Chondrocyte (in vitro differentiated cells): ENCODE measurements around the gene DHRS4L2. TPM values are rescaled to one million over a fixed set of nuclear protein-coding genes. Genes with fewer than 3 reads are reported as not detected.
A peak's percentile ranks its signal among the peaks of the same experiment; 100 is the strongest.
"Not testable (repeated sequence)": the region's sequence is repeated elsewhere in the genome, so short reads cannot be mapped to it uniquely, and the experiment has no call there.

Experiments
- DNase-seq: peaks from one replicate; pipeline ENCODE4 v3.0.0; 2021; ENCODE audit warnings: mixed read lengths, low spot score
- H3K27ac Mint-ChIP-seq: one replicate; pipeline ENCODE4 v1.8.0; 2021; ENCODE audit warnings: mild to moderate bottlenecking, moderate library complexity, mixed read lengths; ENCODE audit not compliant: unreplicated experiment
- H3K27me3 Mint-ChIP-seq: 2 replicates; pipeline ENCODE4 v1.8.0; 2021; ENCODE audit warnings: low read depth, mixed read lengths
- H3K36me3 Mint-ChIP-seq: 2 replicates; pipeline ENCODE4 v1.8.0; 2021; ENCODE audit warnings: low read depth, mixed read lengths
- H3K4me1 Mint-ChIP-seq: 2 replicates; pipeline ENCODE4 v1.8.0; 2021; ENCODE audit warnings: low read depth, mild to moderate bottlenecking, mixed read lengths
- H3K4me3 Mint-ChIP-seq: one replicate; pipeline ENCODE4 v1.8.0; 2021; ENCODE audit warnings: mild to moderate bottlenecking, moderate library complexity, mixed read lengths; ENCODE audit not compliant: unreplicated experiment
- H3K9me3 Mint-ChIP-seq: 2 replicates; pipeline ENCODE4 v1.8.0; 2021; ENCODE audit warnings: low read depth, mixed read lengths
- total RNA-seq: library from RNA; stranded (reverse); gene quantifications from 3 replicates; pipeline ENCODE4 v1.2.1, GENCODE V29; 2021
- TF ChIP-seq, protein P1 (sequence below): fragments of 200-600 bp; sonication (generic); IDR thresholded peaks from 2 replicates; pipeline ENCODE4 v1.5.0; 2021; ENCODE audit warnings: antibody characterized with exemption, mild to moderate bottlenecking, moderate library complexity

DHRS4L2 gene
- total RNA-seq, 1 donor from 2014 or later, result 13.9 TPM

DNA sequence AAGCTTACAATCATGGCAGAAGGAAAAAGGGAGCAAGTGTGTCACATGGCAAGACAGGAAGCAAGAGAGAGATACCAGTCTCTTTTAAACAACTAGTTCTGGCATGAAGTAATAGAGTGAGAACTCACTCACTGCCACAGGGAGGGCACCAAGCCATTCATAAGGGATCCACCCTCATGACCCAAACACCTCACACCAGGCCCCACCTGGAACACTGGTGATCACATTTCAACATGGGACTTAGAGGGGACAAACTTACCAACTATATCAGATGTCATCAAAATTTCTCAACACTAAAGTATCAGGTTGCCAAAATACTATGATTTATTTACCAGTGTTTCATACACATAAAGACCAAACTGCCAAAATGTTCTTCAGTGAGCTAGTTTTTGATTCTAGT, 27.8 kb upstream of the DHRS4L2 start:
- H3K4me1 Mint-ChIP-seq, H3K4me3 Mint-ChIP-seq, H3K9me3 Mint-ChIP-seq: not testable (repeated sequence)

DNA sequence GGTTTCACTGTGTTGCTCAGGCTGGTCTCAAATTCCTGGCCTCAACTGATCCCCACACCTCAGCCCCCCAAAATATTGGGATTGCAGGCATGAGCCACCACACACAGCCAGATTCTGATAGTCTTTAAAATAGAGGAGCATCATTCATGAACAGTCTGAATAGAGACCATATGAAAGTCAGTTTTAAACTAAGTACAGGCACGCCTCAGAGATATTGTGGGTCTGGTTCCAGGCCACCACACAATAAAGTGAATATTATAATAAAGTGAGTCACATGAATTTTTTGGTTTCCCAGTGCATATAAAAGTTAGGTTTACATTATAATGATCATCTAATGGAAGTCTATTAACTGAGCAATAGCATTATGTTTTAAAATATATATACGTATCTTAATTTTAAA, 27.0 kb upstream of the DHRS4L2 start:
- H3K36me3 Mint-ChIP-seq, H3K4me1 Mint-ChIP-seq, H3K9me3 Mint-ChIP-seq, H3K27ac Mint-ChIP-seq, H3K4me3 Mint-ChIP-seq, H3K27me3 Mint-ChIP-seq, DNase-seq: not testable (repeated sequence)

More for the DNA sequence above, 27.8 kb upstream of the DHRS4L2 start:
- not testable (repeated sequence) for DNase-seq, H3K27ac Mint-ChIP-seq, H3K36me3 Mint-ChIP-seq, H3K27me3 Mint-ChIP-seq

DNA sequence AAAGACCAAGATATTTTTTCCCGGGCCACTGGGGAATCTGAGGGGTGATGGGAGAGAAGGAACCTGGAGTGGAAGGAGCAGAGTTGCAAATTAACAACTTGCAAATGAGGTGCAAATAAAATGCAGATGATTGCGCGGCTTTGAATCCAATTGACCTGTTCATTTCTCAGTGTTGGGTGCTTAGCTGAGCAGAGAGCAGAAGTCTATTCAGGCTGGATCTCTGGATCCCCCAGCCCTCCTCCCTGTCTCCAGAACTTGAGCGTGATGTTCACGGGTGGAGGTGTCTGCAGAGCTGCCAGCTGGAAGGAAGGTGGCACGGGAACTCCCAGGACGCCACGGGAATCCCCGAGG, 19.6 kb upstream of the DHRS4L2 start:
- not testable (repeated sequence) for DNase-seq, H3K4me1 Mint-ChIP-seq

DNA sequence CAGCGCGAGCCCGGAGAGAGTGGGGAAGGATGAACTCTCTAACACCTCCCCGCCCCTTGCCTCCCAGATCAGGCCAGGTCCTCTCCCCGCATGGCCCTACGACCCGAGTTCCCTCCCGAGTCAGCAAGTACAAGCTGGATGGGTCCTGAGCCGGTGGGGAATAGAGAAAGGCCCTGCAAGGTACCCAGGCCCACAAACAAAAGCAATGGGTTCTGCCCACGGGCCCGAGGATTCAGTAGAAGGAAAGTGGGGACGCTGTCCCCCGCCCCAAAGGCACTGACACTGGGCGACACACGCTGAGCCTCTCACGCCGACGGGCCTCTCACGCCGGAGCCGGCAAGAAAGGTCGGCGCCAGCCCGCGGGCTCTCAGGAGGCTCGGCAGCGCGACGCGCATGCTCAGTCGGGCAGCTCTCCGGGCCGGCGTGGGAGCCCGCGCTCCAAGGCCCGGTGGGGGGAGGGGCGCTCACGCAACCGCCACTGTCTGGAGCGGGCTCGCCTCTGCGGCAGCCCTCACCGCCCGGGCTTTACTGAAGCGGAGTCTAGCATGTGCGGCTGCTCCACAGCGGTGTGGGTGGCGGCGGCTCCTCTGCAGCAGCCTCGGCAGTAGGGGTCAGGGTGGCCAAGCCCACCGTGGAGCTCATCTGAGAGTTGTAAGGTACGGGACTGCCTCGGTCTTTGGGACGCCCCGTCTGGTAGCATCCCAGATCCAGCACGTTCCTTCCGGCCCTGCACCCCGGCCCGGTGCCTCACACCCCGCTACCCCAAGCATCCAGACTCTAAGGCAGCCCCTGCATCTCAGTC, 19.0 kb upstream of the DHRS4L2 start:
- H3K9me3 Mint-ChIP-seq, result peaks cover 12% of the 10 kb centered on the region
- H3K27me3 Mint-ChIP-seq, H3K36me3 Mint-ChIP-seq, H3K4me1 Mint-ChIP-seq, H3K27ac Mint-ChIP-seq, DNase-seq: not testable (repeated sequence)
- H3K4me3 Mint-ChIP-seq, result peak overlapping the region; percentile 25

More for the DNA sequence above, 19.6 kb upstream of the DHRS4L2 start:
- not testable (repeated sequence) for H3K27me3 Mint-ChIP-seq, H3K4me3 Mint-ChIP-seq, H3K27ac Mint-ChIP-seq, H3K36me3 Mint-ChIP-seq
- H3K9me3 Mint-ChIP-seq, result peaks cover 12% of the 10 kb centered on the region

DNA sequence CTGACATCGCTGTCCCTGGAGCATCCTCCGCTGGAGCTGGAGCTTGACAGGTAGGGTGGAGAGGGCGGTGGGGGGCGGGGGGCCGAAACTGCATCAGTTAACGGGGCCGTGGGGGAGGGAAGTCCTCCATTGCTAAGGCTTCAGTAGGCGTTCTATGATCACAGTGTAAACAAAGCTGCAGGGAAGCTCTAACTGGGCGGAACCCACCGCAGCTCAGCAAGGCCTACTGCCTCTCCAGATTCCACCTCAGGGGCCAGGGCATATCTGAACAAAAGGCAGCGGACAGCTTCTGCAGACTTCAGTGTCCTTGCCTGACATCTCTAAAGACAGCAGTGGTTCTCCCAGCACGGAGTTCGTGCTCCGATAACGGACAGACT, 18.5 kb upstream of the DHRS4L2 start:
- H3K27me3 Mint-ChIP-seq, DNase-seq, H3K4me3 Mint-ChIP-seq, H3K27ac Mint-ChIP-seq, H3K36me3 Mint-ChIP-seq, H3K4me1 Mint-ChIP-seq: not testable (repeated sequence)
- peaks cover 12% of the 10 kb centered on the region for H3K9me3 Mint-ChIP-seq

- H3K27me3 Mint-ChIP-seq, H3K4me1 Mint-ChIP-seq, H3K36me3 Mint-ChIP-seq, DNase-seq, H3K27ac Mint-ChIP-seq, H3K4me3 Mint-ChIP-seq: not testable (repeated sequence)
- H3K9me3 Mint-ChIP-seq, result peaks cover 14% of the 10 kb centered on the region
These were observed 15.6 kb upstream of the DHRS4L2 start for GRCh38 chr14:23973178-23973577.

DNA sequence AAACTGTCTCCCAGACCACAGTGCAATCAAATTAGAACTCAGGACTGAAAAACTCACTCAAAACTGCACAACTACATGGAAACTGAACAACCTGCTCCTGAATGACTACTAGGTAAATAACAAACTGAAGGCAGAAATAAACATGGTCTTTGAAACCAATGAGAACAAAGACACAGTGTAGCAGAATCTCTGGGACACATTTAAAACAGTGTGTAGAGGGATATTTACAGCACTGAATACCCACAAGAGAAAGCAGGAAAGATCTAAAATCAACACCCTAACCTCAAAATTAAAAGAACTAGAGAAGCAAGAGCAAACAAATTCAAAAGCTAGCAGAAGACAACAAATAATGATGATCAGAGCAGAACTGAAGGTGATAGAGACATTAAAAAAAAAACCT, 14.7 kb upstream of the DHRS4L2 start:
- not testable (repeated sequence) for DNase-seq, H3K27ac Mint-ChIP-seq, H3K36me3 Mint-ChIP-seq, H3K4me1 Mint-ChIP-seq, H3K27me3 Mint-ChIP-seq, H3K4me3 Mint-ChIP-seq
- peaks cover 14% of the 10 kb centered on the region for H3K9me3 Mint-ChIP-seq

DNA sequence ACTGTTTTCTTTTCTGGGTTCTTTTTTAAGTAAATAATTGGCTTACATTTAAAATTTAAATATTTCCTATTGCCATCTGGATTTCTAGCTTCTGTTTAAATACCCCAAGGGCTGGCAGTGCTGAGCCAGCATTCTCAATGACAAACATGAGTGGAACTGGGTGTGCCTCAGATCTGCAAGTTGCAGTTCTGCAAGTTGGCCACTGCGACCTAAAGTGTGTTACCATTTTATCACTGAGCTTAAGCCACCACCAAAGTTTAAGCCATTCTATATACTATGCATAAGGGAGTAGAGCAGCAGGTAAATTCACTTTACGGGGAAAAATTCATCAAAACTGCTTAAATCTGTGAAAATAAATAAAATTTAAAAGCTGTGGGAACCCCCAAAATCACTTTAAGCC, 11.5 kb upstream of the DHRS4L2 start:
- H3K9me3 Mint-ChIP-seq, DNase-seq, H3K4me1 Mint-ChIP-seq, H3K4me3 Mint-ChIP-seq, H3K27ac Mint-ChIP-seq, H3K36me3 Mint-ChIP-seq, H3K27me3 Mint-ChIP-seq: not testable (repeated sequence)
- TF ChIP-seq, protein P1, sequence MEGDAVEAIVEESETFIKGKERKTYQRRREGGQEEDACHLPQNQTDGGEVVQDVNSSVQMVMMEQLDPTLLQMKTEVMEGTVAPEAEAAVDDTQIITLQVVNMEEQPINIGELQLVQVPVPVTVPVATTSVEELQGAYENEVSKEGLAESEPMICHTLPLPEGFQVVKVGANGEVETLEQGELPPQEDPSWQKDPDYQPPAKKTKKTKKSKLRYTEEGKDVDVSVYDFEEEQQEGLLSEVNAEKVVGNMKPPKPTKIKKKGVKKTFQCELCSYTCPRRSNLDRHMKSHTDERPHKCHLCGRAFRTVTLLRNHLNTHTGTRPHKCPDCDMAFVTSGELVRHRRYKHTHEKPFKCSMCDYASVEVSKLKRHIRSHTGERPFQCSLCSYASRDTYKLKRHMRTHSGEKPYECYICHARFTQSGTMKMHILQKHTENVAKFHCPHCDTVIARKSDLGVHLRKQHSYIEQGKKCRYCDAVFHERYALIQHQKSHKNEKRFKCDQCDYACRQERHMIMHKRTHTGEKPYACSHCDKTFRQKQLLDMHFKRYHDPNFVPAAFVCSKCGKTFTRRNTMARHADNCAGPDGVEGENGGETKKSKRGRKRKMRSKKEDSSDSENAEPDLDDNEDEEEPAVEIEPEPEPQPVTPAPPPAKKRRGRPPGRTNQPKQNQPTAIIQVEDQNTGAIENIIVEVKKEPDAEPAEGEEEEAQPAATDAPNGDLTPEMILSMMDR, result peak; percentile 37

DNA sequence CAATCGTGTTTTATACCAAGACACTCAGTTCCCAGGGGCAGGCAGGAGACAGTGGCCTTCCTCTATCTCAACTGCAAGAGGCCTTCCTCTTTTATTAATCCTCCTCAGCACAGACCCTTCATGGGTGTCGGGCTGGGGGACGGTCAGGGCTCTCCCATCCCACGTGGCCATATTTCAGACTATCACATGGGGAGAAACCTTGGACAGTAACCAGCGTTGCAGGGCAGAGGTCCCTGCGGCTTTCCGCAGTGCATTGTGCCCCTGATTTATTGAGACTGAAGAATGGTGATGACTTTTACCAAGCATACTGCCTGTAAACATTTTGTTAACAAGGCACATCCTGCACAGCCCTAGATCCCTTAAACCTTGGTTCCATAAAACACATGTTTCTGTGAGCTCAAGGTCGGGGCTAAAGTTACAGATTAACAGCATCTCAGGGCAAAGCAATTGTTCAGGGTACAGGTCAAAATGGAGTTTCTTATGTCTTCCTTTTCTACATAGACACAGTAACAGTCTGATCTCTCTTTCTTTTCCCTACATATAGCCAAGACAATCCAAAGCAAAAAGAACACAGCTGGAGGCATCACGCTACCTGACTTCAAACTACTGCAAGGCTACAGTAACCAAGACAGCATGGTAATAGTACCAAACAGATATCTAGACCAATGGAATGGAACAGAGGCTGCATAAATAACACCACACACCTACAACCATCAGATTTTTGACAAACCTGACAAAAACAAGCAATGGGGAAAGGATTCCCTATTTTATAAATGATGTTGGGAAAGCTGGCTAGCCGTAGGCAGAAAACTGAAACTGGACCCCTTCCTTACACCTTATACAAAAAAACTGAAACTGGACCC, 6.5 kb upstream of the DHRS4L2 start:
- H3K4me1 Mint-ChIP-seq, H3K4me3 Mint-ChIP-seq, H3K36me3 Mint-ChIP-seq, H3K9me3 Mint-ChIP-seq, DNase-seq, H3K27ac Mint-ChIP-seq, H3K27me3 Mint-ChIP-seq: not testable (repeated sequence)
